ENCODE data around the gene ARHGAP18. TPM values are rescaled to one million over a fixed set of nuclear protein-coding genes. Genes with fewer than 3 reads are reported as not detected.

Gene ARHGAP18
- total RNA-seq, 1 donor, result 65.8 TPM

- no peak for TF ChIP-seq CTCF (IDR thresholded peaks at IDR 0.05; ENCODE audit: insufficient read depth, low read length)
- peak; percentile 52 for DNase-seq (ENCODE audit: low read depth)
Measured at GRCh38 chr6:129748901-129749748, 39.1 kb upstream of the ARHGAP18 start.

GRCh38 chr6:129748212-129748900 is 38.4 kb upstream of the ARHGAP18 start:
- TF ChIP-seq CTCF (IDR thresholded peaks at IDR 0.05; ENCODE audit: insufficient read depth, low read length), result no peak
- H3K4me3 ChIP-seq (ENCODE audit: low read depth, low read length), result no peak overlapping the region
- DNase-seq (ENCODE audit: low read depth), result peak; percentile 60

More at GRCh38 chr6:129748901-129749748, 39.1 kb upstream of the ARHGAP18 start:
- no peak overlapping the region for H3K4me3 ChIP-seq (ENCODE audit: low read depth, low read length)

GRCh38 chr6:129747588-129748112 is 37.7 kb upstream of the ARHGAP18 start:
- H3K4me3 ChIP-seq (ENCODE audit: low read depth, low read length), result no peak overlapping the region
- DNase-seq (ENCODE audit: low read depth), result no peak
- TF ChIP-seq CTCF (IDR thresholded peaks at IDR 0.05; ENCODE audit: insufficient read depth, low read length), result no peak

GRCh38 chr6:129744880-129745237 is 34.9 kb upstream of the ARHGAP18 start:
- no peak overlapping the region for H3K4me3 ChIP-seq (ENCODE audit: low read depth, low read length)
- no peak for TF ChIP-seq CTCF (IDR thresholded peaks at IDR 0.05; ENCODE audit: insufficient read depth, low read length)
- DNase-seq (ENCODE audit: low read depth), result no peak

- TF ChIP-seq CTCF (IDR thresholded peaks at IDR 0.05; ENCODE audit: insufficient read depth, low read length), result no peak
Measured at GRCh38 chr6:129744201-129744879, 34.4 kb upstream of the ARHGAP18 start.

GRCh38 chr6:129740013-129740412 is 30.0 kb upstream of the ARHGAP18 start:
- no peak for DNase-seq (ENCODE audit: low read depth)
- no peak for TF ChIP-seq CTCF (IDR thresholded peaks at IDR 0.05; ENCODE audit: insufficient read depth, low read length)
- no peak overlapping the region for H3K4me3 ChIP-seq (ENCODE audit: low read depth, low read length)

More at GRCh38 chr6:129744201-129744879, 34.4 kb upstream of the ARHGAP18 start:
- no peak overlapping the region for H3K4me3 ChIP-seq (ENCODE audit: low read depth, low read length)
- DNase-seq (ENCODE audit: low read depth), result peak; percentile 89
